Activated naive CD4-positive, alpha-beta T cell treated with anti-CD3 and anti-CD28 coated beads, Interleukin-2, amount 10 ng/mL, durations not matched to agents 7 days and 5 days (primary cell): ENCODE data around the gene GAREM2.
"Not testable (repeated sequence)": the region's sequence is repeated elsewhere in the genome, so short reads cannot be mapped to it uniquely, and the experiment has no call there.

Source experiments
- CTCF ChIA-PET: fragments of 350-600 bp; sonication (Branson Sonifier 250); formaldehyde crosslinking; loops from one replicate; lab custom pipeline; 2021; ENCODE audit warnings: antibody characterized with exemption; lab: Charles Lee
- DNase-seq: peaks from one replicate; pipeline ENCODE4 v3.0.0-alpha.2; 2020
- H3K27ac Mint-ChIP-seq: one replicate; pipeline ENCODE4 v1.8.0; 2021; ENCODE audit warnings: mild to moderate bottlenecking, moderate library complexity, mixed read lengths
- H3K27me3 Mint-ChIP-seq: one replicate; pipeline ENCODE4 v1.8.0; 2021; ENCODE audit warnings: mild to moderate bottlenecking, mixed read lengths
- H3K36me3 Mint-ChIP-seq: one replicate; pipeline ENCODE4 v1.8.0; 2021; ENCODE audit warnings: mixed read lengths
- H3K4me1 Mint-ChIP-seq: one replicate; pipeline ENCODE4 v1.8.0; 2021; ENCODE audit warnings: mixed read lengths
- H3K4me3 Mint-ChIP-seq: one replicate; pipeline ENCODE4 v1.8.0; 2021; ENCODE audit warnings: mild to moderate bottlenecking, moderate library complexity, mixed read lengths
- H3K9me3 Mint-ChIP-seq: one replicate; pipeline ENCODE4 v1.8.0; 2021; ENCODE audit warnings: mixed read lengths

GAREM2 gene

GRCh38 chr2:26161926-26162325 is 11.0 kb upstream of the GAREM2 start:
- Mint-ChIP-seq H3K27me3 (peaks cover 17% of the 10 kb centered on the region), H3K4me3 (no peak overlapping the region), H3K27ac (no peak overlapping the region), H3K4me1 (no peaks in the 10 kb centered on the region), H3K36me3 (no peaks in the 10 kb centered on the region), H3K9me3 (no peaks in the 10 kb centered on the region)
- CTCF ChIA-PET: no interaction called here
- DNase-seq: no peak

GRCh38 chr2:26162963-26163362 is 9.9 kb upstream of the GAREM2 start:
- Mint-ChIP-seq H3K9me3 (no peaks in the 10 kb centered on the region), H3K27ac (no peak overlapping the region), H3K4me3 (no peak overlapping the region), H3K4me1 (no peaks in the 10 kb centered on the region), H3K27me3 (peaks cover 17% of the 10 kb centered on the region), H3K36me3 (no peaks in the 10 kb centered on the region)
- CTCF ChIA-PET: no interaction called here
- DNase-seq: no peak

GRCh38 chr2:26164231-26164630 is 8.7 kb upstream of the GAREM2 start:
- no peaks in the 10 kb centered on the region for H3K4me1 Mint-ChIP-seq
- no peaks in the 10 kb centered on the region for H3K9me3 Mint-ChIP-seq
- DNase-seq: no peak
- CTCF ChIA-PET: no interaction called here
- H3K36me3 Mint-ChIP-seq: no peaks in the 10 kb centered on the region
- no peak overlapping the region for H3K27ac Mint-ChIP-seq
- H3K4me3 Mint-ChIP-seq: no peak overlapping the region
- peaks cover 19% of the 10 kb centered on the region for H3K27me3 Mint-ChIP-seq

- H3K4me1 Mint-ChIP-seq: no peaks in the 10 kb centered on the region
- H3K9me3 Mint-ChIP-seq: no peaks in the 10 kb centered on the region
- H3K4me3 Mint-ChIP-seq: no peak overlapping the region
- peaks cover 24% of the 10 kb centered on the region for H3K27me3 Mint-ChIP-seq
- no peak overlapping the region for H3K27ac Mint-ChIP-seq
- DNase-seq: no peak
- CTCF ChIA-PET: interaction anchor here (0.6 to 0.7 kb wide), 3 partner anchors 121 to 296 kb away, joined by 3 read pairs; no protein-coding TSS in a partner anchor
- no peaks in the 10 kb centered on the region for H3K36me3 Mint-ChIP-seq
Observed at GRCh38 chr2:26164641-26165211, 8.2 kb upstream of the GAREM2 start.

- no peaks in the 10 kb centered on the region for H3K4me1 Mint-ChIP-seq
- no peaks in the 10 kb centered on the region for H3K36me3 Mint-ChIP-seq
- H3K27ac Mint-ChIP-seq: no peak overlapping the region
- H3K4me3 Mint-ChIP-seq: no peak overlapping the region
- no peak for DNase-seq
- peaks cover 31% of the 10 kb centered on the region for H3K27me3 Mint-ChIP-seq
- no peaks in the 10 kb centered on the region for H3K9me3 Mint-ChIP-seq
- CTCF ChIA-PET: interaction anchor here (0.6 to 0.7 kb wide), 2 partner anchors 121 to 210 kb away, joined by 3 read pairs; no protein-coding TSS in a partner anchor
Observed at GRCh38 chr2:26165403-26165802, 7.5 kb upstream of the GAREM2 start.

- H3K9me3 Mint-ChIP-seq, H3K27ac Mint-ChIP-seq, DNase-seq, H3K36me3 Mint-ChIP-seq, H3K4me3 Mint-ChIP-seq, CTCF ChIA-PET, H3K4me1 Mint-ChIP-seq: not testable (repeated sequence)
- H3K27me3 Mint-ChIP-seq: peaks cover 42% of the 10 kb centered on the region
Observed at GRCh38 chr2:26166541-26166940, 6.3 kb upstream of the GAREM2 start.

- Mint-ChIP-seq H3K27me3 (peaks cover 54% of the 10 kb centered on the region), H3K4me3 (no peak overlapping the region), H3K9me3 (no peaks in the 10 kb centered on the region), H3K27ac (no peak overlapping the region), H3K36me3 (peaks cover 1% of the 10 kb centered on the region), H3K4me1 (peaks cover 10% of the 10 kb centered on the region)
- no peak for DNase-seq
- CTCF ChIA-PET: interaction anchor here (0.7 to 1.6 kb wide), 2 partner anchors 177 to 1409 kb away, joined by 3 read pairs; no protein-coding TSS in a partner anchor
Observed at GRCh38 chr2:26168785-26169184, 4.1 kb upstream of the GAREM2 start.

- H3K9me3 Mint-ChIP-seq: no peaks in the 10 kb centered on the region
- CTCF ChIA-PET: interaction anchor here (1.6 kb wide), 1 partner anchor 178 kb away, joined by 3 read pairs; no protein-coding TSS in a partner anchor
- peaks cover 1% of the 10 kb centered on the region for H3K36me3 Mint-ChIP-seq
- peaks cover 11% of the 10 kb centered on the region for H3K4me1 Mint-ChIP-seq
- no peak for DNase-seq
- H3K27ac Mint-ChIP-seq: no peak overlapping the region
- H3K27me3 Mint-ChIP-seq: peaks cover 58% of the 10 kb centered on the region
- no peak overlapping the region for H3K4me3 Mint-ChIP-seq
Observed at GRCh38 chr2:26169226-26169625, 3.7 kb upstream of the GAREM2 start.

GRCh38 chr2:26169681-26170414 is 3.0 kb upstream of the GAREM2 start:
- no peak overlapping the region for H3K4me3 Mint-ChIP-seq
- CTCF ChIA-PET: interaction anchor here (0.6 kb wide), 1 partner anchor 681 kb away, joined by 3 read pairs; no protein-coding TSS in a partner anchor
- H3K27ac Mint-ChIP-seq: no peak overlapping the region
- peaks cover 3% of the 10 kb centered on the region for H3K36me3 Mint-ChIP-seq
- DNase-seq: no peak
- H3K4me1 Mint-ChIP-seq: peaks cover 13% of the 10 kb centered on the region
- peaks cover 60% of the 10 kb centered on the region for H3K27me3 Mint-ChIP-seq
- no peaks in the 10 kb centered on the region for H3K9me3 Mint-ChIP-seq

GRCh38 chr2:26170795-26171194 is 2.1 kb upstream of the GAREM2 start:
- no peak for DNase-seq
- peaks cover 3% of the 10 kb centered on the region for H3K36me3 Mint-ChIP-seq
- H3K4me1 Mint-ChIP-seq: peaks cover 13% of the 10 kb centered on the region
- no peaks in the 10 kb centered on the region for H3K9me3 Mint-ChIP-seq
- CTCF ChIA-PET: interaction anchor here (1.2 kb wide), 2 partner anchors 14 to 162 kb away, joined by 3 to 5 read pairs; no protein-coding TSS in a partner anchor
- H3K27ac Mint-ChIP-seq: no peak overlapping the region
- H3K4me3 Mint-ChIP-seq: no peak overlapping the region
- H3K27me3 Mint-ChIP-seq: peaks cover 68% of the 10 kb centered on the region

- H3K4me3 Mint-ChIP-seq: peak overlapping the region; percentile 71
- H3K27me3 Mint-ChIP-seq: peaks cover 83% of the 10 kb centered on the region
- CTCF ChIA-PET: interaction anchor here (0.5 to 1.5 kb wide), 6 partner anchors 9 to 338 kb away, joined by 3 to 7 read pairs (median 4); no protein-coding TSS in a partner anchor
- H3K9me3 Mint-ChIP-seq: no peaks in the 10 kb centered on the region
- H3K27ac Mint-ChIP-seq: no peak overlapping the region
- peak; percentile 32 for DNase-seq
- peaks cover 13% of the 10 kb centered on the region for H3K4me1 Mint-ChIP-seq
- peaks cover 3% of the 10 kb centered on the region for H3K36me3 Mint-ChIP-seq
Observed at GRCh38 chr2:26172189-26172870, 558 bp upstream of the GAREM2 start.

- Mint-ChIP-seq H3K36me3 (peaks cover 3% of the 10 kb centered on the region), H3K4me3 (peak overlapping the region; percentile 65), H3K9me3 (no peaks in the 10 kb centered on the region), H3K4me1 (peaks cover 13% of the 10 kb centered on the region), H3K27me3 (peaks cover 96% of the 10 kb centered on the region), H3K27ac (no peak overlapping the region)
- no peak for DNase-seq
- CTCF ChIA-PET: interaction anchor here (1.0 to 1.6 kb wide), 2 partner anchors 10 to 404 kb away, joined by 3 to 5 read pairs; no protein-coding TSS in a partner anchor
Observed at GRCh38 chr2:26173776-26174482, 1.0 kb downstream of the GAREM2 start.

GRCh38 chr2:26174691-26175465 is 2.0 kb downstream of the GAREM2 start:
- peaks cover 17% of the 10 kb centered on the region for H3K4me1 Mint-ChIP-seq
- no peaks in the 10 kb centered on the region for H3K9me3 Mint-ChIP-seq
- H3K4me3 Mint-ChIP-seq: peak overlapping the region; percentile 8
- peaks cover 96% of the 10 kb centered on the region for H3K27me3 Mint-ChIP-seq
- peaks cover 3% of the 10 kb centered on the region for H3K36me3 Mint-ChIP-seq
- no peak overlapping the region for H3K27ac Mint-ChIP-seq
- CTCF ChIA-PET: interaction anchor here (1.0 to 1.6 kb wide), 2 partner anchors 9 to 403 kb away, joined by 3 to 5 read pairs; no protein-coding TSS in a partner anchor
- no peak for DNase-seq
